ENCODE data around the gene ZFAND3. TPM values are rescaled to one million over a fixed set of nuclear protein-coding genes. Genes with fewer than 3 reads are reported as not detected.

ZFAND3 gene
- total and polyA plus RNA-seq, 10 of the 15 experiments (the other 5 are each of a cell fraction or from before 2014, with no cell fraction given), result 0.90 to 34.4 (median 16.3) TPM

DNA sequence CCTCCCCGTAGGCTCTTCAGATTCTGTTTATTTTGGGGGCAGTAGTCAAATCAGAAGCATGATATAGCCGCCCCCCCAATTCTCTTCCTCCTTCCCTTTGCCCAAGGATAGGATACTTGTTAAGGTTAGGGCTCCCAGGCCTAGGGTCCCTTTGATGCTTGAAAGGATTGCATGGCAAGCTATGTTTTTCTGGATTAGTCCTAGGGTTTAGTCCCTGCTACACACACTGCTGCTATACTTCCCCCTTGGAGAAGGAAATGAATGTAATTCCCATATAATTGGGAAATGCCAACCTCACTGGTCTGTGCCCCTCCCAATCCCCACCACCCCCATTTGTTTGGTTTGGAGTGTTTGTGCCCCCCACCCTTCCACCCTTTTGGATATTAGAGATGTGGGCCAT, 62.8 kb downstream of the ZFAND3 start:
- SMC1A ChIA-PET (ENCODE audit: uncharacterized antibody, unreplicated experiment), result interaction anchor here (1.0 to 4.1 kb wide), 7 partner anchors 11 to 134 kb away, joined by 3 to 27 read pairs (median 5); partner anchors contain the start of gene ZFAND3

More for the DNA sequence above, 62.8 kb downstream of the ZFAND3 start:
- H3K9me3 ChIP-seq (replicated peaks; ENCODE audit: control insufficient read depth, insufficient read depth, low read length), result no peaks in the 10 kb centered on the region
- RAD21 ChIA-PET (ENCODE audit: unreplicated experiment), result interaction anchor here (1.0 to 1.5 kb wide), 4 partner anchors 21 to 129 kb away, joined by 3 to 6 read pairs (median 4); no protein-coding TSS in a partner anchor
- no peak overlapping the region for H3K27ac ChIP-seq (ENCODE audit: control insufficient read depth, insufficient read depth)
- intact Hi-C loops (cut with micrococcal nuclease; ENCODE audit: unreplicated experiment) (no loop called here), in situ Hi-C loops (cut with MboI) (no loop called here)
- CTCF ChIA-PET, result interaction anchor here (0.6 to 2.1 kb wide), 8 partner anchors 10 to 1271 kb away, joined by 3 to 9 read pairs (median 4); no protein-coding TSS in a partner anchor
- H4K20me1 ChIP-seq (ENCODE audit: control insufficient read depth, insufficient read depth), result no peaks in the 10 kb centered on the region; the same call in 1 of the 2 replicates
- WGBS (ENCODE audit: insufficient coverage, insufficient replicate concordance, low lambda C conversion rate, missing lambda C conversion rate), result 63% methylated on average over 2 of the region's 2 CpGs
- H3K9ac ChIP-seq (ENCODE audit: control insufficient read depth, insufficient read depth, low read length), result no peak overlapping the region
- peak; percentile 32; the same call in 1 of the 2 replicates for TF ChIP-seq JUNB (IDR thresholded peaks at IDR 0.05)
- TF ChIP-seq MTA3 (IDR thresholded peaks at IDR 0.05; ENCODE audit: borderline replicate concordance, low read length), result no peak
- peak; percentile 25; the same call in 1 of the 2 replicates for TF ChIP-seq RUNX3 (IDR thresholded peaks at IDR 0.05; ENCODE audit: low read length)
- TF ChIP-seq SPI1 (IDR thresholded peaks at IDR 0.05; ENCODE audit: borderline replicate concordance, insufficient read depth, low read depth, low read length), result no peak
- TF ChIP-seq SUPT20H (IDR thresholded peaks at IDR 0.05; ENCODE audit: borderline replicate concordance, control insufficient read depth, low read depth, low read length), result no peak
- TF ChIP-seq, protein P1, sequence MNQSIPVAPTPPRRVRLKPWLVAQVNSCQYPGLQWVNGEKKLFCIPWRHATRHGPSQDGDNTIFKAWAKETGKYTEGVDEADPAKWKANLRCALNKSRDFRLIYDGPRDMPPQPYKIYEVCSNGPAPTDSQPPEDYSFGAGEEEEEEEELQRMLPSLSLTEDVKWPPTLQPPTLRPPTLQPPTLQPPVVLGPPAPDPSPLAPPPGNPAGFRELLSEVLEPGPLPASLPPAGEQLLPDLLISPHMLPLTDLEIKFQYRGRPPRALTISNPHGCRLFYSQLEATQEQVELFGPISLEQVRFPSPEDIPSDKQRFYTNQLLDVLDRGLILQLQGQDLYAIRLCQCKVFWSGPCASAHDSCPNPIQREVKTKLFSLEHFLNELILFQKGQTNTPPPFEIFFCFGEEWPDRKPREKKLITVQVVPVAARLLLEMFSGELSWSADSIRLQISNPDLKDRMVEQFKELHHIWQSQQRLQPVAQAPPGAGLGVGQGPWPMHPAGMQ (IDR thresholded peaks at IDR 0.05; ENCODE audit: borderline replicate concordance), result no peak
- no peak for TF ChIP-seq SRF (IDR thresholded peaks at IDR 0.05; ENCODE audit: low read depth in 2 of 2, low read length in 2 of 2)
- no peaks in the 10 kb centered on the region for H3K36me3 ChIP-seq (ENCODE audit: control insufficient read depth in 2 of 2, insufficient read depth in 2 of 2, low read length in 1 of 2)
- POLR2A ChIA-PET, result interaction anchor here (1.2 kb wide), 1 partner anchor 15 kb away, joined by 6 read pairs; no protein-coding TSS in a partner anchor
- FAIRE-seq, result no peak
- no peak for DNase-seq (ENCODE audit: low read depth, low spot score)
- peaks cover 11% of the 10 kb centered on the region for H3K4me1 ChIP-seq (ENCODE audit: control insufficient read depth, insufficient read depth, low read length)
- H3K4me3 ChIP-seq, result no peak overlapping the region
- ATAC-seq, result no peak
- H3K27me3 ChIP-seq (replicated peaks in 1 of 2; ENCODE audit: control insufficient read depth in 2 of 2, insufficient read depth in 2 of 2, low read length in 1 of 2), result no peaks in the 10 kb centered on the region
- H3K79me2 ChIP-seq (ENCODE audit: control insufficient read depth, insufficient read depth, low read length), result peaks cover 48% of the 10 kb centered on the region
- H2AFZ ChIP-seq (ENCODE audit: control insufficient read depth, low read depth, low read length), result no peak overlapping the region
- BruUV-seq (replicated peaks), result no TSS peak
- H3K4me2 ChIP-seq (ENCODE audit: control insufficient read depth, insufficient read depth), result no peak overlapping the region
